Aorta (tissue), 5 donors: ENCODE results near the gene TXNDC8. TPM values are rescaled to one million over a fixed set of nuclear protein-coding genes. Genes with fewer than 3 reads are reported as not detected.
"Not testable (repeated sequence)": the region's sequence is repeated elsewhere in the genome, so short reads cannot be mapped to it uniquely, and the experiment has no call there.

Source experiments
- ATAC-seq: fragments of 200-7000 bp; cut with Tn5 transposase; one replicate; pipeline ENCODE4 v1.9.1; 2022; ENCODE audit warnings: moderate library complexity; ENCODE audit not compliant: low FRiP score
- DNase-seq, 2 donors: peaks; one replicate each; pipeline ENCODE4 v3.0.0-alpha.2; 2020
- H3K27ac ChIP-seq, 2 donors: one replicate each; pipeline ENCODE4 v1.5.1; 2013; ENCODE audit warnings: low read length in 2 of 2, mild to moderate bottlenecking in 2 of 2, moderate library complexity in 2 of 2, control low read depth in 1 of 2, inconsistent platforms in 1 of 2, low read depth in 1 of 2
- H3K27me3 ChIP-seq, 2 donors: one replicate each; pipeline ENCODE4 v1.6.1; 2013; ENCODE audit warnings: control low read depth in 1 of 2, low read length in 1 of 2, mild to moderate bottlenecking in 1 of 2, moderate library complexity in 1 of 2; ENCODE audit not compliant: insufficient read depth in 2 of 2, control insufficient read depth in 1 of 2
- H3K36me3 ChIP-seq, 2 donors: one replicate each; pipeline ENCODE4 v1.6.1; 2013; ENCODE audit warnings: control low read depth in 1 of 2, low read length in 1 of 2, mild to moderate bottlenecking in 1 of 2; ENCODE audit not compliant: insufficient read depth in 2 of 2, control insufficient read depth in 1 of 2
- H3K4me1 ChIP-seq, 2 donors: one replicate each; pipeline ENCODE4 v1.6.1; 2013; ENCODE audit warnings: low read length in 2 of 2, control low read depth in 1 of 2, mild to moderate bottlenecking in 1 of 2, moderate library complexity in 1 of 2; ENCODE audit not compliant: insufficient read depth in 2 of 2, control insufficient read depth in 1 of 2
- H3K4me3 ChIP-seq, 2 donors: one replicate each; pipeline ENCODE4 v1.5.1; 2013; ENCODE audit warnings: low read length in 2 of 2, control low read depth in 1 of 2, mild to moderate bottlenecking in 1 of 2
- H3K9me3 ChIP-seq: one replicate; pipeline ENCODE4 v1.6.1; 2013; ENCODE audit warnings: mild to moderate bottlenecking, low read length; ENCODE audit not compliant: control insufficient read depth
- WGBS, 2 donors: extraction: QIAGEN DNeasy Blood & Tissue Kit; methylation state at CpG; one replicate each; pipeline ENCODE4 v1.1.7; 2013; 5-methylcytosine and 5-hydroxymethylcytosine counted together
- intact Hi-C, 2 donors: fragments of 100-400 bp; cut with DNase I; formaldehyde crosslinking; loops; one replicate each; pipeline versions ENCODE4 v1.14.2 to v1.15.0; 2022
- long read RNA-seq, 2 donors: library from polyadenylated mRNA; unstranded; transcript quantifications; one replicate each; pipeline ENCODE4 v2.0.0, GENCODE V29; 2020 to 2021
- polyA plus RNA-seq, 2 donors: library from polyadenylated mRNA; stranded (reverse); fragments of 200-250 nt; gene quantifications; one replicate each; pipeline ENCODE4 v1.2.3, GENCODE V29; 2013
- total RNA-seq, 2 donors: library from RNA; stranded (reverse); fragmentation: NEBNext Ultra II Directional; extraction: Animal tissue kit (Norgen Biotek cat#: 25700); gene quantifications; one replicate each; pipeline ENCODE4 v1.2.1, GENCODE V29; 2021
- donor health status: healthy with polysubstance abuse.
- donor health status: Bipolar disorder and iron deficiency.
- donor health status: DM: no; HTN: no; CAD: no.
- donor health status: DM: no; HTN: no; CAD: no.
- donor health status: DM: yes; HTN: yes; CAD: no.

Gene TXNDC8
- total RNA-seq (not detected), polyA plus RNA-seq (not detected)
- long read RNA-seq, donor 1 = 0 reads
- long read RNA-seq, donor 2 = 0 reads

DNA sequence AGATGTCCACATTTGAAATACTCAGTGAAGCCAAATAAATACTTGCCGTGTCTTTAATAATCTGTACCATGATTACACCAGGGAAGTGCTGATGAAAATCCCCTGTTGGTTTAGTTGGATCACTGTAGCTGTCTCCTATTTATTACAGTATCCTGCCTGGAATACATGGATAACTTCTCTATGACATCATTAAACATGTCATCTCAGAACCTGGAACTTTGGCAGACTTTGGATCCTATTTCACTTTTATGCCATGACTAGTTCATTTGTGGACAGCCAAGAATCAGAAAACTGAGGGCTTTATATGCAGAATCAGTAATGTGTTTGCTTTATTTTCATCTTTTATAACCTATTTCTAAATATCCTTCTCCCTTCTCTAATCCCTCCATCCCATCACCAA lies at the start of gene TXNDC8:
Gene TXNDC8, minus strand, starts transcription at position 137 of the 400 bp plus-strand sequence.
- ATAC-seq (no peak), DNase-seq (no peak)
- Histone ChIP-seq H3K27me3 (no peaks in the 10 kb centered on the region), H3K4me1 (no peaks in the 10 kb centered on the region), H3K9me3 (no peaks in the 10 kb centered on the region), H3K4me3 (no peak within 1 kb of the TSS), H3K36me3 (no peaks in the 10 kb centered on the region), H3K27ac (no peak within 1 kb of the TSS)
- WGBS, 2 donors = 55 to 67% methylated on average over 1 of the region's 1 CpG
- intact Hi-C loops = no loop called here

- 92 to 93% methylated on average over 6 of the region's 6 CpGs for WGBS, 2 donors
- no peak overlapping the region for H3K4me3 ChIP-seq
- ATAC-seq (no peak), DNase-seq (no peak)
- H3K27ac ChIP-seq = no peak overlapping the region
- H3K9me3 ChIP-seq = no peaks in the 10 kb centered on the region
- no peaks in the 10 kb centered on the region for H3K27me3 ChIP-seq
- intact Hi-C loops = no loop called here
- peaks cover 2 to 3% of the 10 kb centered on the region in 2 donors for H3K36me3 ChIP-seq
- no peaks in the 10 kb centered on the region for H3K4me1 ChIP-seq
Measured at GRCh38 chr9:110383491-110383890, 45.8 kb upstream of the TXNDC8 start.

- Histone ChIP-seq H3K27me3 (no peaks in the 10 kb centered on the region), H3K36me3 (peaks cover 2 to 3% of the 10 kb centered on the region in 2 donors), H3K9me3 (no peaks in the 10 kb centered on the region), H3K27ac (no peak overlapping the region), H3K4me1 (no peaks in the 10 kb centered on the region), H3K4me3 (no peak overlapping the region)
- intact Hi-C loops = no loop called here
- DNase-seq (no peak), ATAC-seq (no peak)
- 93 to 95% methylated on average over 4 of the region's 4 CpGs for WGBS, 2 donors
Measured at GRCh38 chr9:110382731-110383130, 45.1 kb upstream of the TXNDC8 start.

DNA sequence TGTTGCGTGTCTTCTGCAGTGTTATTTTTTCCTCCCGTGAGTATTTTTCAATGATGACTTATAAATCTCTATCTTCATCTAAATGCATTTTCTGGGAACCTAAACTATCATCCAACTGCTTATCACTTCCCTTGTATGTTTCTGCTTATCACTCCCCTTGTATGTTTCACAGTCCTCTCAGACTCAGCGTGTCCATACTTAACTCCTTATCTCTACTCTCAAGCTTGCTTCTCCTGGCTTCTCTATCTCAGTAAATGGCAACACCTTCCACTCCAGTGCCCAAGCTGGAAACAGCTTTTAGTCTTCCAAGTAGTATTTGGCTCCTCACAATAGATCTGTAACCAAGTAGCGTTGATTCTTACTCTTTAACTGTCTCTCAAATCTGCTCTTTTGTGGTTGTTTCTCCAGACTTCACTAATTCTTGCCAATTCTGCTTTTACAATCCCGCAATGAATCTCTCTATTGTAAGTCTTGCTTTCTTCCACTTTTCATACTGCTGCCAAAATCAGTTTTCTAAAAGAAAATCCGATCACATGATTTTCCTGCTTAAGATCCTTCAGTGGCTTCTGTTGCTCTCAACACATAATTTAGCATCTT lies 33.8 kb upstream of the TXNDC8 start:
- no peak for ATAC-seq
- H3K4me3 ChIP-seq = no peak overlapping the region
- no peaks in the 10 kb centered on the region for H3K27me3 ChIP-seq
- intact Hi-C loops = no loop called here
- no peaks in the 10 kb centered on the region for H3K4me1 ChIP-seq
- DNase-seq = no peak
- 70 to 72% methylated on average over 6 of the region's 6 CpGs for WGBS, 2 donors
- H3K27ac ChIP-seq = no peak overlapping the region
- peaks cover 0 to 3% of the 10 kb centered on the region in 2 donors for H3K36me3 ChIP-seq
- no peaks in the 10 kb centered on the region for H3K9me3 ChIP-seq

GRCh38 chr9:110370315-110370714 lies 32.7 kb upstream of the TXNDC8 start:
- Histone ChIP-seq H3K27me3 (no peaks in the 10 kb centered on the region), H3K36me3 (peaks cover 0 to 3% of the 10 kb centered on the region in 2 donors), H3K4me1 (no peaks in the 10 kb centered on the region), H3K27ac (no peak overlapping the region), H3K9me3 (no peaks in the 10 kb centered on the region), H3K4me3 (no peak overlapping the region)
- intact Hi-C loops = no loop called here
- DNase-seq (no peak), ATAC-seq (no peak)
- WGBS, 2 donors = 40 to 56% methylated on average over 3 of the region's 3 CpGs

GRCh38 chr9:110364451-110364850 lies 26.8 kb upstream of the TXNDC8 start:
- no peak for ATAC-seq
- Histone ChIP-seq H3K27me3 (no peaks in the 10 kb centered on the region), H3K4me3 (no peak overlapping the region), H3K9me3 (no peaks in the 10 kb centered on the region), H3K36me3 (no peaks in the 10 kb centered on the region), H3K27ac (no peak overlapping the region), H3K4me1 (no peaks in the 10 kb centered on the region)
- intact Hi-C loops = no loop called here
- DNase-seq = no peak
- WGBS, 2 donors = 77 to 80% methylated on average over 2 of the region's 2 CpGs

DNA sequence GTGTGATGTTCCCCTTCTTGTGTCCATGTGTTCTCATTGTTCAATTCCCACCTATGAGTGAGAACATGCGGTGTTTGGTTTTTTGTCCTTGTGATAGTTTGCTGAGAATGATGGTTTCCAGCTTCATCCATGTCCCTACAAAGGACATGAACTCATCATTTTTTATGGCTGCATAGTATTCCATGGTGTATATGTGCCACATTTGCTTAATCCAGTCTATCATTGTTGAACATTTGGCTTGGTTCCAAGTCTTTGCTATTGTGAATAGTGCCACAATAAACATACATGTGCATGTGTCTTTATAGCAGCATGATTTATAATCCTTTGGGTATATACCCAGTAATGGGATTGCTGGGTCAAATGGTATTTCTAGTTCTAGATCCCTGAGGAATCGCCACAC lies 21.3 kb upstream of the TXNDC8 start:
- 100% methylated on average over 1 of the region's 2 CpGs; no CpG with 5 or more reads in 1 of the 2 donors for WGBS, 2 donors
- H3K4me3 ChIP-seq, intact Hi-C loops, H3K9me3 ChIP-seq, H3K27me3 ChIP-seq, ATAC-seq, H3K27ac ChIP-seq, H3K36me3 ChIP-seq, H3K4me1 ChIP-seq, DNase-seq: not testable (repeated sequence)

DNA sequence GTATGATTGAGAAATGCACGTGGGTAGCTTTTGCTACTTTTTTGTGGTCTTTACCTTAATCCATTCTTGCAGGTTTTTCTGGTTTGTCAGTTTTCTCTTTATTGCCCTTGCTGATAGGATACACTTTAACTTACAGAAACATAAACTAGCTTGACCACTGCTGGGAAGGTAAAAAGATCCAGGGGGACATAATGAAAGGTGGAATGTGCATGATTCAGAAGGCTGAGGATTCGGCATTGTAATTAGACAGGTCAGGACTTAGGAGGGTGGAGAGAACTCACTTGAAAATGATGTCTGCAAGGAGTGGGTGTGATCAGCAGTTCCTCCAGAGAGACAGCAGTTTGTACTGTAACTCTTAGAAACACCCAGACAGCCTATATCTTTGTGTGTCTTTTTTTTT lies 19.8 kb upstream of the TXNDC8 start:
- intact Hi-C loops = no loop called here
- WGBS, 2 donors = 83 to 86% methylated on average over 2 of the region's 2 CpGs
- no peaks in the 10 kb centered on the region for H3K9me3 ChIP-seq
- DNase-seq (no peak), ATAC-seq (no peak)
- H3K36me3 ChIP-seq = no peaks in the 10 kb centered on the region
- H3K27me3 ChIP-seq = no peaks in the 10 kb centered on the region
- no peak overlapping the region for H3K27ac ChIP-seq
- H3K4me1 ChIP-seq = no peaks in the 10 kb centered on the region
- no peak overlapping the region for H3K4me3 ChIP-seq

DNA sequence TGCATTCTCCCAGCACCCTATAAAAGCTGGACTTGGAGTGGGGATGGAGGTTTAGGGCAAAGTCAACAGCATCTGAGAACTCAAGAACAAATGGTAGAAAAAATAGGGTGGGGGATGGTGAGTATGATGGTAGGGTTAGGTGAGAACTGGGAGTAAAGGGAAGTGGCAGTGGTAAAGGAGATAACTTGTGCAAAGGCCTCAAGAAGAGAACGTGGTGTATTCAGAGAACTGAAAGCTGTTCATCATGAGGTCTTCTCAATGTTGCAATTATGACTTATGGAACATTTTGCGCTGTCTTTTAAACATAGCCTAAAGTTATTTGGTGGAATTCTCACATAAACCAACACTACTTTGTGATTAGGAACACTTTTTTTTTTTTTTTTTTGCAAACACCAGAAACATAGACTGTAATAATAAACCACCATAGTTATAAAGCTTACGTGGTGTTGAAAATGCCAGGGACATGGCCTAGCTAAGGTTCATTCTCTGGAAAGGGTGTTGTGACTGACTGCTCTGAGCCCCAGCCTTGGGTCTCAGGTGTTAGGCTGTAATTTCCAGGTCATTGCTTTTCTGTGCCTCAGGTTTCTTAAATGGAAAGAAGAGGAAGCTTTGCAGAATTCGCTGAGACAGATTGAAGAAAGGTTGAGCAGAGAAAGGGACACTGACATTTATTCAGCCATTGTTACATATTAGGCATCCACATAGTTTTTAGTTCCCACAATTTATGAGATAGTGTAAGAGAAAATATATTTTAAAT lies 19.2 kb upstream of the TXNDC8 start:
- DNase-seq (no peak), ATAC-seq (no peak)
- Histone ChIP-seq H3K27ac (no peak overlapping the region), H3K4me3 (no peak overlapping the region), H3K9me3 (no peaks in the 10 kb centered on the region), H3K4me1 (no peaks in the 10 kb centered on the region), H3K36me3 (no peaks in the 10 kb centered on the region), H3K27me3 (no peaks in the 10 kb centered on the region)
- intact Hi-C loops = no loop called here
- 87% methylated on average over 4 of the region's 4 CpGs for WGBS, 2 donors
